Stimulated activated CD8-positive, alpha-beta memory T cell treated with anti-CD3 and anti-CD28 coated beads, Interleukin-15, amount 100 ng/mL, for 1 hour (primary cell): Measurements from ENCODE around the gene MCCC2.
"Not testable (repeated sequence)": the region's sequence is repeated elsewhere in the genome, so short reads cannot be mapped to it uniquely, and the experiment has no call there.

ENCODE experiments used
- DNase-seq: peaks from one replicate; pipeline ENCODE4 v3.0.0-alpha.2; 2020; ENCODE audit warnings: low read depth

The MCCC2 gene

GRCh38 chr5:71586941-71587765 lies at the start of gene MCCC2:
Gene MCCC2 (plus strand): TSS chr5:71587340. CDS start chr5:71587426, 86 bp downstream.
- DNase-seq, result peak; percentile 88

- no peak for DNase-seq
Measured at GRCh38 chr5:71537687-71538086, 49.5 kb upstream of the MCCC2 start.

DNA sequence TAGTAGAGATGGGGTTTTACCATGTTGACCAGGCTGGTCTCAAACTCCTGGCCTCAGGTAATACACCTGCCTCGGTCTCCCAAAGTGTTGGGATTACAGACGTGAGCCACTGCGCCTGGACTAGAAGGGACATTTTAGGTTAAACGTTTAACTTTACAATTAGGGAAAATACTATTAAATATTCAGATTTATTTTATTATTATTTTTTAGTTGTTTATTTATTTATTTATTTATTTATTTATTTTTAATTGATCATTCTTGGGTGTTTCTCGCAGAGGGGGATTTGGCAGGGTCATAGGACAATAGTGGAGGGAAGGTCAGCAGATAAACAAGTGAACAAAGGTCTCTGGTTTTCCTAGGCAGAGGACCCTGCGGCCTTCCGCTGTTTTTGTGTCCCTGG lies 36.3 kb upstream of the MCCC2 start:
- not testable (repeated sequence) for DNase-seq

GRCh38 chr5:71551582-71551981 lies 35.6 kb upstream of the MCCC2 start:
- not testable (repeated sequence) for DNase-seq

DNA sequence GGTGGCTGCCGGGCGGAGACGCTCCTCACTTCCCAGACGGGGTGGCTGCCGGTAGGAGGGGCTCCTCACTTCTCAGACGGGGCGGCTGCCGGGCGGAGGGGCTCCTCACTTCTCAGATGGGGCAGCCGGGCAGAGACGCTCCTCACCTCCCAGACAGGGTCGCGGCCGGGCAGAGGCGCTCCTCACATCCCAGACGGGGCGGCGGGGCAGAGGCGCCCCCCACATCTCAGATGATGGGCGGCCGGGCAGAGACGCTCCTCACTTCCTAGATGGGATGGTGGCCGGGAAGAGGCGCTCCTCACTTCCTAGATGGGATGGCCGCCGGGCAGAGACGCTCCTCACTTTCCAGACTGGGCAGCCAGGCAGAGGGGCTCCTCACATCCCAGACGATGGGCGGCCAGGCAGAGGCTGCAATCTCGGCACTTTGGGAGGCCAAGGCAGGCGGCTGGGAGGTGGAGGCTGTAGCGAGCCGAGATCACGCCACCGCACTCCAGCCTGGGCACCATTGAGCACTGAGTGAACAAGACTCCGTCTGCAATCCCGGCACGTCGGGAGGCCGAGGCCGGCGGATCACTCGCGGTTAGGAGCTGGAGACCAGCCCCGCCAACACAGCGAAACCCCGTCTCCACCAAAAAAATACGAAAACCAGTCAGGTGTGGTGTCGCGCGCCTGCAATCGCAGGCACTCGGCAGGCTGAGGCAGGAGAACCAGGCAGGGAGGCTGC lies 35.0 kb upstream of the MCCC2 start:
- DNase-seq, result not testable (repeated sequence)

- DNase-seq, result no peak
Measured at GRCh38 chr5:71563161-71563560, 24.0 kb upstream of the MCCC2 start.

GRCh38 chr5:71564895-71565294 lies 22.2 kb upstream of the MCCC2 start:
- DNase-seq, result no peak

GRCh38 chr5:71569748-71570509 lies 17.2 kb upstream of the MCCC2 start:
- DNase-seq, result no peak

DNA sequence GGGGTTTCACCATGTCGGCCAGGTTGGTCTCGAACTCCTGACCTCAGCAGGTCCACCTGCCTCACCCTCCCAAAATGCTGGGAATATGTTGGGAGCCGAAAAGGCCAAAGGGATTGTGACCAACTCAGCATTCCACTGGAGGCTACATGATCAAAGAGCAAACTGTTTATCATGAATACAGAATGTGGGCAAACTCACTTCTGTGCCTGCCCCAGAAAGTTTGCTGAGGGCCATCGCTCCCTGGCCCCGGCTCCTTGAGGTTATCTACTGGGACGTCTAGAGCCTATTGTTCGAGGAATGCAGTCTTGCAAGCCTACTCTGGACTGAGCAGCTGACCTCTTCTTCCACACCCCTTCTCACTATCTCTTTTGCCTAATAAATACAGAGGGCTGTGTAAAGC lies 15.3 kb upstream of the MCCC2 start:
- DNase-seq, result not testable (repeated sequence)

GRCh38 chr5:71573591-71573990 lies 13.5 kb upstream of the MCCC2 start:
- DNase-seq, result no peak

- DNase-seq, result not testable (repeated sequence)
Measured at GRCh38 chr5:71575588-71575987, 11.6 kb upstream of the MCCC2 start.

DNA sequence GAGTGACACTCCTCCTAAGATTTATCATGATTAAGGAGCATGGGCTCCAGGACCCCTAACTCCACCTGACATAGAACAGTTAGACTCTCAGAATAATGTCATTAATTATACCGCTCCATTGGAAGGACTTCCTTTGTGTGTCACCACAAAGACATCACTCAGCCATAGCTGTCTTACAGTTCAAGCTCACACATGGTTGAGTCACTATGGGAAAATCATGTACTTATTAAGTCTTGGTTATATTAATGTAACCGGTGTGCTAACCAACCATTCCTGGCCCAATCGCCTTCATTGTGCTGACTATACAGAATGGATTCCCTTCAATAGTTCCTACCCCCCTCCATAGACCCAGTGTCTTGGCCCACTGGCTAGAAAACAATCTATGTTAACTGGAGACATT lies 10.9 kb upstream of the MCCC2 start:
- DNase-seq, result no peak

GRCh38 chr5:71577839-71578238 lies 9.3 kb upstream of the MCCC2 start:
- DNase-seq, result not testable (repeated sequence)

DNA sequence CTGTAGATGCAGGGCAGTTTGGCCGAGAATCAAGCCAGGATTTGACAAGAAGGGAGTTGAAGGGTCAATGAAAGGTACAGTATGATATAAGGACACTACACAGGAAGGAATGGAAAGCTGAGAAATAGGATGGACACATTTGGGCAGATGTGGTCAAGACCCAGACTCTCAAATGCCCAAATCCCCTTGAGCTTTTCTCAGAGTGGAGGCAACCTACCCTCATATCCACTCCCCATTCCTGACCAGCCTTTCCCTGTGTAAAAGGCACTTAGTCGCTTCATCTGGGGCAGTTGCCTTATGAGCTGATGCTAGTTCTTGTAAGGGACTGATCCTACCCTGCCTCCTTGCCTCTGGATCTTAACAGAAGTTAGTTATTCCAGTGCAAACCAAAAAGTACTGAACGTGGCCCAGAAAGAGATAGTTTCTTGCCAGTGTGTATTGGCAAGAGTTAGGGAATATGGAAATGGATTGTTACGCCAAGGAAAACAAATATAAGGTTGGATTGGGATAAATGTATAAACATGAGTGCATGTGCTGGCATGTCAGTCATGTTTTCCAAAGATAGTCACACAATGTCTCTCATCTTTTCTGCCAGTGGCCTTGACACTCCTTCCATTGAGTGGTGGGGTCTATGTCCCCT lies 4.1 kb upstream of the MCCC2 start:
- no peak for DNase-seq

DNA sequence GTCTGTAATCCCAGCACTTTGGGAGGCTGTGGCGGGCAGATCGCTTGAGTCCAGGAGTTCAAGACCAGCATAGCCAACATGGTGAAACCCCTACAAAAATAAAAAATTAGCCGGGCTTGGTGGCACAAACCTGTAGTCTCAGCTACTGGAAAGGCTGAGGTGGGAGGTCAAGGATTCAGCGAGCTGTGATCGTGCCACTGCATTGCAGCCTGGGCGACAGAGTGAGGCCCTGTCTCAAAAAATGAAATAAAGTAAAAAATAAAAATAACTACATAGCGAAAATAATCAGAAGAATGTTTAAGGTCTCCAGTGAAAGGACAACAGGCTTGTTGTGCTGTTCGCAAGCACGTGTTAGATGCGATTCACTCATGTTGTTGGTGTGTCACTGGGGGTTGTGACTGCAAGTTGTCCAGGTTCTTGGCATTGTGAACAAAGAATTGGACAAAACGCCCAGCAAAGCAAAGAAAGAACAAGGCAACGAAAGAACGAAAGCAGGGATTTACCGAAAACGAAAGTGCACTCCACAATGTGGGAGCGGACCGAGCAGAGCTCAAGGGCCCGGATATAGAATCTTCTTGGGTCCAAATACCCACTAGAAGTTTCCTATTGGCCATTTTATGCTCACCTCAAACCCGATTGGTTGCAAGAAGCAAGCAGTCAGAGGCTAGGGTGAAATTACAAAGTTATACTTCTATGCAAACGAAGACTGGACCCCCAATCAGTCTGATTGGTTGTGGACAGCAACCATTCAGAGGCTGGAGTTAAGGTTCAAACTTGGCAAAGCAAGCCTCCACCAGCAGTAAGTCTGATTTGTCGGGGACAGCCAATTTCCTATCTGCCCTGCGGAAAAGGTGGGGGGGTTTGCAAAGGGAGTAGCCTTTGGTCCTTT lies 844 bp upstream of the MCCC2 start:
- no peak for DNase-seq

DNA sequence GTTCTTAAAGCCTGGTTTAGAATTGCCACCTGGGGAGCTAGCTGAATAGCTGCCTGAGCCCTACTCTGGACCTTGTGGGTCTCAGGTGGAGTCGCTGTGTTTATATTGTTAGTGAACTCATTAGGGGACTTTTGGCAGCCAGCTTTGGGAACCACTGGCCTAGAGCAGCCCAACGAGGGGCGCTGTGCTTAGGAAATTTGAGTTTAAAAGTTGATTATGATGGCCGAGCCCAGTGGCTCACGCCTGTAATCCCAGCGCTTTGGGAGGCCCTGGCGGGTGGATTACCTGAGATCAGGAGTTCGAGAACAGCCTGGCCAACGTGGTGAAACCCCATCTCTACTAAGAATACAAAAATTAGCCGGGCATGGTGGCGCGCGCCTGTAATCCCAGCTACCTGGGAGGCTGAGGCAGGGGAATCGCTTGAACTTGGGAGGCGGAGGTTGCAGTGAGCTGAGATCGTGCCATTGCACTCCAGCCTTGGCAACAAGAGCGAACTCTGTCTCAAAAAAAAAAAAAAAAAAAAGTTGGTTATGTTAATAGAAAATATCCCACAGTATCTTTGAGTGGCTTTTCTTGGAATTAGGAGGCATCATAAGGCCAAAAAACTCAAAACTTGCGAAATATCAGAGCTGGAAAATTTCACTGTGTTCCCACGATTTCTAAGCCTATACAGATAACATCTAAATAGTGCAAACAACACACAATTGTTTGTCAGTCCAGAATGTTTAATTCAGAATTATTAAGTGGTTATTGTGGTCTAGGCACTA lies 809 bp downstream of the MCCC2 start:
- no peak for DNase-seq

DNA sequence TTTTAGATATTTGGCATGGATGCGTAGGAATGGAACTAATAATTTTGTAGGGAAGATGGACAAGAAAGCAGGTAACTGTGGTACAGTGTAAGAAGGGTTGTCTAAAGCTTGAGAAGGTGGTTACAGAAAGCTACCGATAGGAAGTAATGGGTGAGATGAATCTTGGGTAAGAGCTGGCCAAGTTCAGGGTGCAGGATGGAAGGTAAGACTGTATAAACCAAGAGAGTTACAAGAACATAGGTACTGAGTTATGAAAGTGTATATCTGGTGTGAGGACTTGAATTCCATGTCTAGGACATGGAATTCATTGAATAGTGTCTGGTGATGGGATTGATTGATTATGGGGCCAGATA lies 1.4 kb downstream of the MCCC2 start:
- no peak for DNase-seq

- DNase-seq, result no peak
Measured at GRCh38 chr5:71589903-71590302, 2.8 kb downstream of the MCCC2 start.

- no peak for DNase-seq
Measured at GRCh38 chr5:71591100-71591499, 4.0 kb downstream of the MCCC2 start.

GRCh38 chr5:71596169-71596568 lies 9.0 kb downstream of the MCCC2 start:
- no peak for DNase-seq
